HepG2 (cell line): ENCODE measurements around the gene FILIP1. TPM values are rescaled to one million over a fixed set of nuclear protein-coding genes. Genes with fewer than 3 reads are reported as not detected.

Source experiments
- ATAC-seq: fragments of 200-7000 bp; cut with Tn5 transposase; 3 replicates; pipeline ENCODE4 v1.9.1; 2020; ENCODE audit warnings: mild to moderate bottlenecking, moderate library complexity
- BruUV-seq: library from RNA; stranded (reverse); fragments of 400-500 nt; replicated peaks from 2 replicates; lab custom pipeline; 2021; lab: Mats Ljungman, UMichigan
- CTCF ChIA-PET: fragments of 300-600 bp; formaldehyde crosslinking; extraction: SDS; loops from one replicate; lab custom pipeline; 2021; ENCODE audit warnings: low total read pairs, inconsistent platforms, low intra/inter-chr PET ratio; lab: Yijun Ruan, JAX
- POLR2A ChIA-PET: fragments of 350-600 bp; sonication (Branson Sonifier 250); formaldehyde crosslinking; loops from one replicate; lab custom pipeline; 2020; ENCODE audit warnings: antibody characterized with exemption, inconsistent platforms; lab: Yijun Ruan, JAX
- DNase-seq: peaks from one replicate; pipeline ENCODE4 v3.0.0-alpha.2; 2015; ENCODE audit warnings: low spot score
- FAIRE-seq: peaks from 3 replicates; lab custom pipeline; 2011; peaks lifted over from hg19 to GRCh38; lab: Jason Lieb, UNC
- H2AFZ ChIP-seq: one replicate; pipeline ENCODE4 v1.6.1; 2011; ENCODE audit warnings: low read length, inconsistent platforms
- H3K27ac ChIP-seq: fragments of 300-600 bp; 3 replicates; pipeline ENCODE4 v1.8.0; 2011; ENCODE audit warnings: mixed run types, mild to moderate bottlenecking, mixed read lengths, low read length, inconsistent platforms; ENCODE audit not compliant: insufficient read depth; ENCODE audit errors: extremely low read length
- H3K27me3 ChIP-seq, 2 experiments: fragments of 200-600 bp in 1 of 2; 2 replicates in 1 of 2; 3 replicates in 1 of 2; pipeline versions ENCODE4 v1.6.0 to v1.8.0; 2011; ENCODE audit warnings: low read length in 2 of 2, mild to moderate bottlenecking in 2 of 2, moderate library complexity in 2 of 2, inconsistent platforms in 1 of 2; ENCODE audit not compliant: insufficient read depth in 2 of 2, control insufficient read depth in 1 of 2
- H3K36me3 ChIP-seq, 2 experiments: fragments of 200-600 bp in 1 of 2; replicated peaks in 1 of 2; 2 replicates in 1 of 2; 3 replicates in 1 of 2; pipeline versions ENCODE4 v1.5.1 to v1.8.0; 2011; ENCODE audit warnings: low read length in 2 of 2, inconsistent platforms in 1 of 2; ENCODE audit not compliant: insufficient read depth in 2 of 2, control insufficient read depth in 1 of 2
- H3K4me1 ChIP-seq: 2 replicates; pipeline ENCODE4 v1.5.1; 2012; ENCODE audit warnings: low read length, inconsistent platforms; ENCODE audit not compliant: insufficient read depth
- H3K4me2 ChIP-seq: 2 replicates; pipeline ENCODE4 v1.6.0; 2011; ENCODE audit warnings: low read depth, low read length, inconsistent platforms
- H3K4me3 ChIP-seq, 3 experiments: fragments of 200-600 bp in 1 of 3; sonication (generic), shearing (Covaris generic) in 1 of 3; replicated peaks in 1 of 3; 2 replicates each; pipeline ENCODE4 v1.5.1; 2011 to 2016; ENCODE audit warnings: low read length in 3 of 3, inconsistent platforms in 2 of 3, low read depth in 2 of 3, mild to moderate bottlenecking in 2 of 3, control low read depth in 1 of 3, mixed read lengths in 1 of 3; ENCODE audit not compliant: insufficient read depth in 1 of 3
- H3K79me2 ChIP-seq: one replicate; pipeline ENCODE4 v1.6.1; 2011; ENCODE audit warnings: low read length, inconsistent platforms; ENCODE audit not compliant: insufficient read depth
- H3K9ac ChIP-seq: 2 replicates; pipeline ENCODE4 v1.6.0; 2011; ENCODE audit warnings: mild to moderate bottlenecking, low read depth, low read length, inconsistent platforms; ENCODE audit not compliant: insufficient read depth
- H3K9me3 ChIP-seq: 2 replicates; pipeline ENCODE4 v1.5.1; 2012; ENCODE audit warnings: mild to moderate bottlenecking, low read length
- H4K20me1 ChIP-seq: 2 replicates; pipeline ENCODE4 v1.6.0; 2011; ENCODE audit warnings: inconsistent platforms, mild to moderate bottlenecking, low read length, moderate library complexity; ENCODE audit not compliant: insufficient read depth
- MIER2 ChIP-seq: IDR thresholded peaks from 2 replicates; pipeline ENCODE4 v1.6.1; 2016; ENCODE audit warnings: missing biosample characterization, missing genetic modification reagents
- PTBP1 ChIP-seq: fragments of 200-400 bp; formaldehyde crosslinking; IDR thresholded peaks from 2 replicates; pipeline ENCODE4 v1.6.1; 2018; ENCODE audit warnings: low read length, low read depth; ENCODE audit not compliant: poor library complexity, severe bottlenecking
- SIX4 ChIP-seq: sonication (generic); formaldehyde crosslinking; IDR thresholded peaks from 2 replicates; pipeline ENCODE4 v1.4.0; 2020; ENCODE audit warnings: missing genetic modification reagents
- SP1 ChIP-seq, 2 experiments: fragments of 450-650 bp in 1 of 2; sonication (generic) in 1 of 2; formaldehyde crosslinking in 1 of 2; IDR thresholded peaks; 2 replicates each; pipeline versions ENCODE4 v1.4.0 to v1.6.1; 2016 to 2020; ENCODE audit warnings: missing genetic modification reagents in 1 of 2
- ZBTB7A ChIP-seq: sonication (generic); formaldehyde crosslinking; IDR thresholded peaks from 2 replicates; pipeline ENCODE4 v1.8.0; 2022; ENCODE audit warnings: mild to moderate bottlenecking, missing genetic modification reagents
- ZKSCAN1 ChIP-seq: fragments of 150-350 bp; IDR thresholded peaks from 2 replicates; pipeline ENCODE4 v1.6.1; 2014; ENCODE audit warnings: low read length
- ZNF121 ChIP-seq: sonication (generic); formaldehyde crosslinking; IDR thresholded peaks from 2 replicates; pipeline ENCODE4 v1.5.0; 2020; ENCODE audit warnings: mild to moderate bottlenecking, missing genetic modification reagents
- ZNF557 ChIP-seq: sonication (generic); formaldehyde crosslinking; IDR thresholded peaks from 2 replicates; pipeline ENCODE4 v1.4.0; 2020; ENCODE audit warnings: missing genetic modification reagents
- WGBS: methylation state at CpG from one replicate; pipeline ENCODE4 v1.1.6; 2017; ENCODE audit warnings: low lambda C conversion rate; 5-methylcytosine and 5-hydroxymethylcytosine counted together
- in situ Hi-C: cut with HindIII; loops from 2 replicates; pipeline ENCODE4 v1.10.0; 2017; ENCODE audit warnings: low pct_unique_long_range_greater_than_20kb; ENCODE audit not compliant: extremely low pct_ligation_motif_present
- intact Hi-C: fragments of 100-400 bp; cut with micrococcal nuclease; formaldehyde crosslinking; loops from one replicate; pipeline ENCODE4 v1.10.0; 2022; ENCODE audit not compliant: unreplicated experiment
- polyA plus RNA-seq, 8 experiments: library from polyadenylated mRNA; depleted of rRNA in 3 of 8; stranded (reverse) in 7 of 8; unstranded in 1 of 8; fragments of >200 nt; fragmentation: Illumina TruSeq in 4 of 8; extraction: Trizol in 4 of 8; gene quantifications; 2 replicates each; pipeline versions ENCODE4 v1.2.1 to v1.2.3, GENCODE V29; 2011 to 2016; ENCODE audit warnings: low read depth in 4 of 8, missing spikeins in 1 of 8, mixed read lengths in 1 of 8; ENCODE audit not compliant: insufficient read depth in 1 of 8
- total RNA-seq, 5 experiments: library from RNA; depleted of rRNA; stranded (reverse); fragments of >200 nt; fragmentation: Illumina TruSeq; extraction: Trizol; gene quantifications; 2 replicates each; pipeline ENCODE4 v1.2.3, GENCODE V29; 2016; ENCODE audit warnings: low read depth in 1 of 5
- TF ChIP-seq, protein P1 (sequence below): sonication (generic); formaldehyde crosslinking; IDR thresholded peaks from 2 replicates; pipeline ENCODE4 v1.5.1; 2020; ENCODE audit warnings: mild to moderate bottlenecking, moderate library complexity, missing genetic modification reagents
- TF ChIP-seq, protein P2 (sequence below): sonication (generic); formaldehyde crosslinking; IDR thresholded peaks from 2 replicates; pipeline ENCODE4 v1.4.0; 2020; ENCODE audit warnings: missing genetic modification reagents, borderline replicate concordance
- TF ChIP-seq, protein P3 (sequence below): sonication (generic); formaldehyde crosslinking; IDR thresholded peaks from 2 replicates; pipeline ENCODE4 v1.4.0; 2020; ENCODE audit warnings: missing genetic modification reagents

Gene FILIP1
- total and polyA plus RNA-seq, 2 of the 13 experiments (the other 11 are each of a cell fraction or from before 2014, with no cell fraction given), result not detected

DNA sequence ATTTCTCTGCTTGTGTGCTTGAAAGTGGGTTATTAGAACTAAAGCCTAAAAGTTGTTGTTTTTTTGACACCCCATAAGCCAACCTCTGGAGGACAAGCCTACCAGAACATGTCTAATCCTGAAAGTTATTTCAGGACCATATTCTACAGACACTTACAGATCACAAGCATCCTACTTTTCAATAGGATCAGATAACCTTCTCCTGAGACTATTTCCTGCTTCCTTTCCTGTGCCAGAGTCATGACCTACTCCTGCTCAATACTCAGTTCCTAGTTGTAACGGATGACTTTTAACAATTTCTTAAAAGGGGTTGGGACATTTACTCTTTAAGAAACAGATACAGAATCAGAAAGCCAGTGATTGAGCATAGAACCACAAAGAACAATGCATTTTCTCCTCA lies 5.3 kb upstream of the FILIP1 start:
- H3K27me3 ChIP-seq, result peaks cover 0 to under 1% of the 10 kb centered on the region in 2 experiments; a peak in 1 of 5 replicates
- ATAC-seq, result no peak
- no peak overlapping the region for H3K27ac ChIP-seq
- H3K4me3 ChIP-seq, result no peak overlapping the region
- H3K4me2 ChIP-seq, result no peak overlapping the region
- H3K79me2 ChIP-seq, result no peaks in the 10 kb centered on the region
- POLR2A ChIA-PET, result no interaction called here
- no TSS peak for BruUV-seq
- in situ Hi-C loops (no loop called here), intact Hi-C loops (no loop called here)
- no peak for FAIRE-seq
- no peaks in the 10 kb centered on the region for H4K20me1 ChIP-seq
- no peak for DNase-seq
- H3K9me3 ChIP-seq, result no peaks in the 10 kb centered on the region
- H2AFZ ChIP-seq, result no peak overlapping the region
- no peak overlapping the region for H3K9ac ChIP-seq
- CTCF ChIA-PET, result no interaction called here
- H3K4me1 ChIP-seq, result no peaks in the 10 kb centered on the region
- H3K36me3 ChIP-seq, result no peaks in the 10 kb centered on the region
- TF ChIP-seq SP1 (IDR thresholded peaks at IDR 0.05), result no peak
- no peak for TF ChIP-seq SP1 (CRISPR knock-in tag; IDR thresholded peaks at IDR 0.05)
- TF ChIP-seq, protein P1, sequence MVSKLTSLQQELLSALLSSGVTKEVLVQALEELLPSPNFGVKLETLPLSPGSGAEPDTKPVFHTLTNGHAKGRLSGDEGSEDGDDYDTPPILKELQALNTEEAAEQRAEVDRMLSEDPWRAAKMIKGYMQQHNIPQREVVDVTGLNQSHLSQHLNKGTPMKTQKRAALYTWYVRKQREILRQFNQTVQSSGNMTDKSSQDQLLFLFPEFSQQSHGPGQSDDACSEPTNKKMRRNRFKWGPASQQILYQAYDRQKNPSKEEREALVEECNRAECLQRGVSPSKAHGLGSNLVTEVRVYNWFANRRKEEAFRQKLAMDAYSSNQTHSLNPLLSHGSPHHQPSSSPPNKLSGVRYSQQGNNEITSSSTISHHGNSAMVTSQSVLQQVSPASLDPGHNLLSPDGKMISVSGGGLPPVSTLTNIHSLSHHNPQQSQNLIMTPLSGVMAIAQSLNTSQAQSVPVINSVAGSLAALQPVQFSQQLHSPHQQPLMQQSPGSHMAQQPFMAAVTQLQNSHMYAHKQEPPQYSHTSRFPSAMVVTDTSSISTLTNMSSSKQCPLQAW (CRISPR knock-in tag), result no peak
- TF ChIP-seq ZKSCAN1, result no peak
- TF ChIP-seq ZNF121, result no peak
- no peak for TF ChIP-seq MIER2 (CRISPR knock-in tag)
- TF ChIP-seq, protein P2, sequence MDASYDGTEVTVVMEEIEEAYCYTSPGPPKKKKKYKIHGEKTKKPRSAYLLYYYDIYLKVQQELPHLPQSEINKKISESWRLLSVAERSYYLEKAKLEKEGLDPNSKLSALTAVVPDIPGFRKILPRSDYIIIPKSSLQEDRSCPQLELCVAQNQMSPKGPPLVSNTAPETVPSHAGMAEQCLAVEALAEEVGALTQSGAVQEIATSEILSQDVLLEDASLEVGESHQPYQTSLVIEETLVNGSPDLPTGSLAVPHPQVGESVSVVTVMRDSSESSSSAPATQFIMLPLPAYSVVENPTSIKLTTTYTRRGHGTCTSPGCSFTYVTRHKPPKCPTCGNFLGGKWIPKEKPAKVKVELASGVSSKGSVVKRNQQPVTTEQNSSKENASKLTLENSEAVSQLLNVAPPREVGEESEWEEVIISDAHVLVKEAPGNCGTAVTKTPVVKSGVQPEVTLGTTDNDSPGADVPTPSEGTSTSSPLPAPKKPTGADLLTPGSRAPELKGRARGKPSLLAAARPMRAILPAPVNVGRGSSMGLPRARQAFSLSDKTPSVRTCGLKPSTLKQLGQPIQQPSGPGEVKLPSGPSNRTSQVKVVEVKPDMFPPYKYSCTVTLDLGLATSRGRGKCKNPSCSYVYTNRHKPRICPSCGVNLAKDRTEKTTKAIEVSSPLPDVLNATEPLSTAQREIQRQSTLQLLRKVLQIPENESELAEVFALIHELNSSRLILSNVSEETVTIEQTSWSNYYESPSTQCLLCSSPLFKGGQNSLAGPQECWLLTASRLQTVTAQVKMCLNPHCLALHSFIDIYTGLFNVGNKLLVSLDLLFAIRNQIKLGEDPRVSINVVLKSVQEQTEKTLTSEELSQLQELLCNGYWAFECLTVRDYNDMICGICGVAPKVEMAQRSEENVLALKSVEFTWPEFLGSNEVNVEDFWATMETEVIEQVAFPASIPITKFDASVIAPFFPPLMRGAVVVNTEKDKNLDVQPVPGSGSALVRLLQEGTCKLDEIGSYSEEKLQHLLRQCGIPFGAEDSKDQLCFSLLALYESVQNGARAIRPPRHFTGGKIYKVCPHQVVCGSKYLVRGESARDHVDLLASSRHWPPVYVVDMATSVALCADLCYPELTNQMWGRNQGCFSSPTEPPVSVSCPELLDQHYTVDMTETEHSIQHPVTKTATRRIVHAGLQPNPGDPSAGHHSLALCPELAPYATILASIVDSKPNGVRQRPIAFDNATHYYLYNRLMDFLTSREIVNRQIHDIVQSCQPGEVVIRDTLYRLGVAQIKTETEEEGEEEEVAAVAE (CRISPR knock-in tag), result no peak
- TF ChIP-seq PTBP1, result no peak
- no peak for TF ChIP-seq ZBTB7A (CRISPR knock-in tag)
- TF ChIP-seq ZNF557, result no peak
- no peak for TF ChIP-seq SIX4 (CRISPR knock-in tag)
- TF ChIP-seq, protein P3, sequence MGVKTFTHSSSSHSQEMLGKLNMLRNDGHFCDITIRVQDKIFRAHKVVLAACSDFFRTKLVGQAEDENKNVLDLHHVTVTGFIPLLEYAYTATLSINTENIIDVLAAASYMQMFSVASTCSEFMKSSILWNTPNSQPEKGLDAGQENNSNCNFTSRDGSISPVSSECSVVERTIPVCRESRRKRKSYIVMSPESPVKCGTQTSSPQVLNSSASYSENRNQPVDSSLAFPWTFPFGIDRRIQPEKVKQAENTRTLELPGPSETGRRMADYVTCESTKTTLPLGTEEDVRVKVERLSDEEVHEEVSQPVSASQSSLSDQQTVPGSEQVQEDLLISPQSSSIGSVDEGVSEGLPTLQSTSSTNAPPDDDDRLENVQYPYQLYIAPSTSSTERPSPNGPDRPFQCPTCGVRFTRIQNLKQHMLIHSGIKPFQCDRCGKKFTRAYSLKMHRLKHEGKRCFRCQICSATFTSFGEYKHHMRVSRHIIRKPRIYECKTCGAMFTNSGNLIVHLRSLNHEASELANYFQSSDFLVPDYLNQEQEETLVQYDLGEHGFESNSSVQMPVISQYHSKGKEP, result no peak
- TF ChIP-seq, all 625 proteins: peak for 0
- WGBS, result 14% methylated on average over 1 of the region's 1 CpG
